ENCODE data around the gene UNC5A.

DNA sequence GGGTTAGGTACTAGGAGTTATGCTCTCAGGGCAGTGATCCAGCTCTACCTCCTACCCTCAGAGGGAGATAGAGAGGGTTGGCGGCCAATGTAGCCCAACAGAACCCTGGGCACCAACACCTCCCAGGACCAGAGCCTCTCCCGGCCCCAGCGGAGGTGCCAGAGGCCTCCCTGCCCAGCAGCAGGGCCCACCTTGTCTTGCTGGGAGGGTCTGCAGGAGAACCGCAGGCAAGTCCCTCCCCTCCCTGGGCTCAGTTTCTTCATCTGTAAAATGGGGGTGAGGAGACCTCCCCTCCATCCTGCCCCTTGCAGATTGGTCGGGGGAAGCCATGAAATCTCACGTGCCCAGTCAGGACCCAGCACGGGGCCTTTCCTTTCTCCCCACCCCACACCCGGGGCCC, 54.4 kb downstream of the UNC5A start:
- TF ChIP-seq GABPA (IDR thresholded peaks at IDR 0.05; ENCODE audit: low read depth): no peak
- TF ChIP-seq, protein P1, sequence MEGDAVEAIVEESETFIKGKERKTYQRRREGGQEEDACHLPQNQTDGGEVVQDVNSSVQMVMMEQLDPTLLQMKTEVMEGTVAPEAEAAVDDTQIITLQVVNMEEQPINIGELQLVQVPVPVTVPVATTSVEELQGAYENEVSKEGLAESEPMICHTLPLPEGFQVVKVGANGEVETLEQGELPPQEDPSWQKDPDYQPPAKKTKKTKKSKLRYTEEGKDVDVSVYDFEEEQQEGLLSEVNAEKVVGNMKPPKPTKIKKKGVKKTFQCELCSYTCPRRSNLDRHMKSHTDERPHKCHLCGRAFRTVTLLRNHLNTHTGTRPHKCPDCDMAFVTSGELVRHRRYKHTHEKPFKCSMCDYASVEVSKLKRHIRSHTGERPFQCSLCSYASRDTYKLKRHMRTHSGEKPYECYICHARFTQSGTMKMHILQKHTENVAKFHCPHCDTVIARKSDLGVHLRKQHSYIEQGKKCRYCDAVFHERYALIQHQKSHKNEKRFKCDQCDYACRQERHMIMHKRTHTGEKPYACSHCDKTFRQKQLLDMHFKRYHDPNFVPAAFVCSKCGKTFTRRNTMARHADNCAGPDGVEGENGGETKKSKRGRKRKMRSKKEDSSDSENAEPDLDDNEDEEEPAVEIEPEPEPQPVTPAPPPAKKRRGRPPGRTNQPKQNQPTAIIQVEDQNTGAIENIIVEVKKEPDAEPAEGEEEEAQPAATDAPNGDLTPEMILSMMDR (IDR thresholded peaks at IDR 0.05; ENCODE audit: insufficient read depth, low read length): no peak
